Measurements from ENCODE around the gene NPB.

GRCh38 chr17:81888988-81889595 is 12.9 kb upstream of the NPB start:
- TF ChIP-seq TAF1 (IDR thresholded peaks at IDR 0.05; ENCODE audit: borderline replicate concordance, low read depth, low read length) (no peak), POLR2A (IDR thresholded peaks at IDR 0.05; ENCODE audit: low read depth, low read length) (no peak)
